H9 (cell line): ENCODE measurements around the gene SPEN. TPM values are rescaled to one million over a fixed set of nuclear protein-coding genes. Genes with fewer than 3 reads are reported as not detected.
"Not testable (repeated sequence)": the region's sequence is repeated elsewhere in the genome, so short reads cannot be mapped to it uniquely, and the experiment has no call there.

Experiments
- DNase-seq: peaks from one replicate; pipeline ENCODE4 v3.0.0-alpha.2; 2017
- H2AFZ ChIP-seq: one replicate; pipeline ENCODE4 v1.6.1; 2013; ENCODE audit warnings: mild to moderate bottlenecking, low read length, control low read depth, moderate library complexity
- H2AK5ac ChIP-seq: 2 replicates; pipeline ENCODE4 v1.6.1; 2013; ENCODE audit warnings: low read length, control low read depth, mixed read lengths; ENCODE audit not compliant: insufficient read length
- H2BK120ac ChIP-seq: one replicate; pipeline ENCODE4 v1.6.1; 2013; ENCODE audit warnings: low read depth, mild to moderate bottlenecking, low read length, control low read depth, inconsistent platforms; ENCODE audit not compliant: poor library complexity, severe bottlenecking
- H2BK12ac ChIP-seq: 2 replicates; pipeline ENCODE4 v1.6.1; 2013; ENCODE audit warnings: low read length, control low read depth, mixed read lengths, low read depth; ENCODE audit not compliant: insufficient read length
- H2BK15ac ChIP-seq: 2 replicates; pipeline ENCODE4 v1.6.1; 2013; ENCODE audit warnings: low read depth, low read length, control low read depth
- H2BK20ac ChIP-seq: one replicate; pipeline ENCODE4 v1.6.1; 2013; ENCODE audit warnings: low read depth, mild to moderate bottlenecking, low read length, control low read depth, inconsistent platforms; ENCODE audit not compliant: poor library complexity, severe bottlenecking
- H2BK5ac ChIP-seq: 2 replicates; pipeline ENCODE4 v1.6.1; 2013; ENCODE audit warnings: low read length, control low read depth, mixed read lengths; ENCODE audit not compliant: insufficient read length
- H3K14ac ChIP-seq: 2 replicates; pipeline ENCODE4 v1.6.1; 2013; ENCODE audit warnings: low read length, control low read depth; ENCODE audit not compliant: insufficient read depth
- H3K18ac ChIP-seq: 2 replicates; pipeline ENCODE4 v1.6.1; 2013; ENCODE audit warnings: low read depth, mild to moderate bottlenecking, mixed read lengths, low read length, control low read depth; ENCODE audit not compliant: insufficient read length
- H3K23ac ChIP-seq: 2 replicates; pipeline ENCODE4 v1.6.1; 2013; ENCODE audit warnings: low read length, control low read depth, mixed read lengths, low read depth; ENCODE audit not compliant: insufficient read length
- H3K23me2 ChIP-seq: 2 replicates; pipeline ENCODE4 v1.6.1; 2013; ENCODE audit warnings: low read depth, mild to moderate bottlenecking, mixed read lengths, low read length, control low read depth; ENCODE audit not compliant: insufficient read length, poor library complexity, severe bottlenecking
- H3K27ac ChIP-seq: 2 replicates; pipeline ENCODE4 v1.5.1; 2013; ENCODE audit warnings: low read length, control low read depth, mixed read lengths, low read depth; ENCODE audit not compliant: insufficient read length
- H3K27me3 ChIP-seq: 2 replicates; pipeline ENCODE4 v1.6.1; 2013; ENCODE audit warnings: low read length, control low read depth, inconsistent platforms; ENCODE audit not compliant: insufficient read depth
- H3K4ac ChIP-seq: 2 replicates; pipeline ENCODE4 v1.6.1; 2013; ENCODE audit warnings: low read depth, mild to moderate bottlenecking, control low read depth, inconsistent platforms, low read length, moderate library complexity
- H3K4me1 ChIP-seq: 2 replicates; pipeline ENCODE4 v1.6.1; 2013; ENCODE audit warnings: low read length, control low read depth, inconsistent platforms; ENCODE audit not compliant: insufficient read depth
- H3K4me2 ChIP-seq: 2 replicates; pipeline ENCODE4 v1.6.1; 2013; ENCODE audit warnings: low read length, control low read depth, mixed read lengths; ENCODE audit not compliant: insufficient read length, insufficient read depth
- H3K56ac ChIP-seq: 2 replicates; pipeline ENCODE4 v1.6.1; 2013; ENCODE audit warnings: low read depth, mild to moderate bottlenecking, mixed read lengths, low read length, control low read depth; ENCODE audit not compliant: insufficient read length
- H3K79me1 ChIP-seq: 2 replicates; pipeline ENCODE4 v1.6.1; 2013; ENCODE audit warnings: low read depth, mild to moderate bottlenecking, moderate library complexity, low read length, control low read depth, inconsistent platforms; ENCODE audit not compliant: insufficient read depth, poor library complexity, severe bottlenecking
- H3K79me2 ChIP-seq: 2 replicates; pipeline ENCODE4 v1.6.1; 2013; ENCODE audit warnings: low read length, control low read depth, inconsistent platforms; ENCODE audit not compliant: insufficient read depth
- H3K9ac ChIP-seq: 2 replicates; pipeline ENCODE4 v1.6.1; 2013; ENCODE audit warnings: low read length, control low read depth, mixed read lengths; ENCODE audit not compliant: insufficient read length; ENCODE audit errors: extremely low read depth
- H3K9me3 ChIP-seq: one replicate; pipeline ENCODE4 v1.6.1; 2013; ENCODE audit warnings: low read depth, low read length, inconsistent platforms; ENCODE audit not compliant: control insufficient read depth
- H3T11ph ChIP-seq: one replicate; pipeline ENCODE4 v1.6.1; 2013; ENCODE audit warnings: mild to moderate bottlenecking, low read length, control low read depth, inconsistent platforms
- H4K20me1 ChIP-seq: one replicate; pipeline ENCODE4 v1.6.1; 2013; ENCODE audit not compliant: control insufficient read depth, insufficient read length, insufficient read depth
- H4K5ac ChIP-seq: 2 replicates; pipeline ENCODE4 v1.6.1; 2013; ENCODE audit warnings: low read depth, mild to moderate bottlenecking, mixed read lengths, low read length, control low read depth; ENCODE audit not compliant: insufficient read length
- H4K8ac ChIP-seq: replicated peaks from 2 replicates; pipeline ENCODE4 v1.6.1; 2013; ENCODE audit warnings: low read length, control low read depth, mixed read lengths, low read depth; ENCODE audit not compliant: insufficient read length
- H4K91ac ChIP-seq: 2 replicates; pipeline ENCODE4 v1.6.1; 2013; ENCODE audit warnings: low read depth, mild to moderate bottlenecking, moderate library complexity, mixed read lengths, low read length, control low read depth; ENCODE audit not compliant: insufficient read length
- H3K27ac Mint-ChIP-seq, 3 experiments: 2 replicates in 2 of 3; 3 replicates in 1 of 3; pipeline ENCODE4 v1.8.0; 2020 to 2021; ENCODE audit warnings: mixed read lengths in 3 of 3, mild to moderate bottlenecking in 1 of 3, moderate library complexity in 1 of 3
- H3K27me3 Mint-ChIP-seq: 2 replicates; pipeline ENCODE4 v1.8.0; 2021; ENCODE audit warnings: low read depth, mild to moderate bottlenecking, moderate library complexity, mixed read lengths
- H3K36me3 Mint-ChIP-seq, 3 experiments: 2 replicates in 2 of 3; 3 replicates in 1 of 3; pipeline ENCODE4 v1.8.0; 2020 to 2021; ENCODE audit warnings: low read depth in 3 of 3, mixed read lengths in 3 of 3; ENCODE audit not compliant: insufficient read depth in 1 of 3
- H3K4me1 Mint-ChIP-seq, 2 experiments: 2 replicates each; pipeline ENCODE4 v1.8.0; 2020; ENCODE audit warnings: mixed read lengths in 2 of 2
- H3K4me3 Mint-ChIP-seq, 2 experiments: 2 replicates in 1 of 2; 3 replicates in 1 of 2; pipeline ENCODE4 v1.8.0; 2020 to 2021; ENCODE audit warnings: mild to moderate bottlenecking in 2 of 2, mixed read lengths in 2 of 2, moderate library complexity in 1 of 2
- H3K9me3 Mint-ChIP-seq, 2 experiments: 2 replicates in 1 of 2; 3 replicates in 1 of 2; pipeline ENCODE4 v1.8.0; 2020; ENCODE audit warnings: mild to moderate bottlenecking in 2 of 2, mixed read lengths in 2 of 2, moderate library complexity in 1 of 2
- WGBS: extraction: QIAGEN DNeasy Blood & Tissue Kit; methylation state at CpG from one replicate; pipeline ENCODE4 v1.1.7; 2013; ENCODE audit warnings: missing lambda C conversion rate, low lambda C conversion rate, mixed read lengths; ENCODE audit not compliant: insufficient read length; ENCODE audit errors: extremely low coverage; 5-methylcytosine and 5-hydroxymethylcytosine counted together
- total RNA-seq: library from RNA; stranded (reverse); gene quantifications from 2 replicates; pipeline ENCODE4 v1.2.1, GENCODE V29; 2021
- TF ChIP-seq, protein P1 (sequence below): fragments of 200-600 bp; sonication (generic); conservative IDR thresholded peaks from 3 replicates; pipeline ENCODE4 v1.8.0; 2021; ENCODE audit warnings: antibody characterized with exemption, mild to moderate bottlenecking

SPEN gene
- total RNA-seq, 1 experiment from 2014 or later: 59.6 TPM

DNA sequence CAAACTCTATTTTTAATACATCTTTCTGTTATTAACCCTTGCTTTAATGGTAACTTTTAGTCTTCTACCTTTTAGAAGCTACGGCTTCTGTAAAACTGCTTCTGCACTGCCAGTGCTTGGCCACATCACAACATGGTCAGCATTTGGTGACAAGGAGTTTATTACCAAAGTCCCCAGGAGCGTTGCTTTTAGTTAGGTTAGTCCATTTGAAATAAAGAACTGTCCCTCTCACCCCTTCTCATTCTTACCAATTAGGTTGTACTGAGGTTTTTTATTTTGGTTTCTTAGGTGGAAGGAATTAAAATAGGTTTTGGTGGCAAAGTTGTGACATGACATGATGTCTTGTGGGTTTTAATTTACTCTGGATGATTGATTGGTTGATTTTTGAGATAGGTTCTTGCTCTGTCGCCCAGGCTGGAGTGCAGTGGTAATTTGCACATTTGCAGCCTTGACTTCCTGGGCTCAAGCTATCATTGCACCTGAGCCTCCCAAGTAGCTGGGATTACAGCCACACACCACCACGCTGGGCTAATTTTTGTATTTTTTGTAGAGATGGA, 39.2 kb downstream of the SPEN start:
- Histone ChIP-seq H3K27ac (peak overlapping the region; percentile 98), H2AK5ac (no peak overlapping the region), H2BK120ac (no peak overlapping the region), H3K18ac (peak overlapping the region; percentile 62), H2BK15ac (no peak overlapping the region), H3K9ac (peak overlapping the region; percentile 45), H3K79me1 (peaks cover 12% of the 10 kb centered on the region), H3K56ac (no peak overlapping the region), H2BK12ac (no peak overlapping the region), H3K4ac (no peak overlapping the region; the same call in none of the 2 replicates), H4K8ac (no peak overlapping the region), H3K79me2 (peaks cover 18% of the 10 kb centered on the region; the same call in 1 of the 2 replicates), H3K23me2 (peaks cover 4% of the 10 kb centered on the region), H4K91ac (no peak overlapping the region), H3K9me3 (no peaks in the 10 kb centered on the region), H4K20me1 (no peaks in the 10 kb centered on the region), H3K23ac (no peak overlapping the region), H3K14ac (no peak overlapping the region), H3T11ph (no peak overlapping the region), H2BK5ac (no peak overlapping the region), H3K4me1 (no peaks in the 10 kb centered on the region), H2AFZ (no peak overlapping the region), H3K4me2 (peak overlapping the region; percentile 58), H3K27me3 (no peaks in the 10 kb centered on the region), H4K5ac (no peak overlapping the region), H2BK20ac (no peak overlapping the region)
- no CpG with 5 or more reads among the region's 4 CpGs for WGBS
- Mint-ChIP-seq H3K4me1 (peaks cover 19 to 32% of the 10 kb centered on the region in 2 experiments), H3K36me3 (peaks cover 3 to 14% (median 13%) of the 10 kb centered on the region in 3 experiments; a peak in 6 of 7 replicates), H3K27me3 (no peaks in the 10 kb centered on the region), H3K9me3 (no peaks in the 10 kb centered on the region), H3K4me3 (peak overlapping the region in 1 of 2 experiments; percentile 69; a peak in 2 of 5 replicates), H3K27ac (peak overlapping the region; percentile 44 to 100 (median 75); a peak in 6 of 7 replicates)
- no peak for DNase-seq
- TF ChIP-seq, protein P1, sequence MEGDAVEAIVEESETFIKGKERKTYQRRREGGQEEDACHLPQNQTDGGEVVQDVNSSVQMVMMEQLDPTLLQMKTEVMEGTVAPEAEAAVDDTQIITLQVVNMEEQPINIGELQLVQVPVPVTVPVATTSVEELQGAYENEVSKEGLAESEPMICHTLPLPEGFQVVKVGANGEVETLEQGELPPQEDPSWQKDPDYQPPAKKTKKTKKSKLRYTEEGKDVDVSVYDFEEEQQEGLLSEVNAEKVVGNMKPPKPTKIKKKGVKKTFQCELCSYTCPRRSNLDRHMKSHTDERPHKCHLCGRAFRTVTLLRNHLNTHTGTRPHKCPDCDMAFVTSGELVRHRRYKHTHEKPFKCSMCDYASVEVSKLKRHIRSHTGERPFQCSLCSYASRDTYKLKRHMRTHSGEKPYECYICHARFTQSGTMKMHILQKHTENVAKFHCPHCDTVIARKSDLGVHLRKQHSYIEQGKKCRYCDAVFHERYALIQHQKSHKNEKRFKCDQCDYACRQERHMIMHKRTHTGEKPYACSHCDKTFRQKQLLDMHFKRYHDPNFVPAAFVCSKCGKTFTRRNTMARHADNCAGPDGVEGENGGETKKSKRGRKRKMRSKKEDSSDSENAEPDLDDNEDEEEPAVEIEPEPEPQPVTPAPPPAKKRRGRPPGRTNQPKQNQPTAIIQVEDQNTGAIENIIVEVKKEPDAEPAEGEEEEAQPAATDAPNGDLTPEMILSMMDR: no peak

DNA sequence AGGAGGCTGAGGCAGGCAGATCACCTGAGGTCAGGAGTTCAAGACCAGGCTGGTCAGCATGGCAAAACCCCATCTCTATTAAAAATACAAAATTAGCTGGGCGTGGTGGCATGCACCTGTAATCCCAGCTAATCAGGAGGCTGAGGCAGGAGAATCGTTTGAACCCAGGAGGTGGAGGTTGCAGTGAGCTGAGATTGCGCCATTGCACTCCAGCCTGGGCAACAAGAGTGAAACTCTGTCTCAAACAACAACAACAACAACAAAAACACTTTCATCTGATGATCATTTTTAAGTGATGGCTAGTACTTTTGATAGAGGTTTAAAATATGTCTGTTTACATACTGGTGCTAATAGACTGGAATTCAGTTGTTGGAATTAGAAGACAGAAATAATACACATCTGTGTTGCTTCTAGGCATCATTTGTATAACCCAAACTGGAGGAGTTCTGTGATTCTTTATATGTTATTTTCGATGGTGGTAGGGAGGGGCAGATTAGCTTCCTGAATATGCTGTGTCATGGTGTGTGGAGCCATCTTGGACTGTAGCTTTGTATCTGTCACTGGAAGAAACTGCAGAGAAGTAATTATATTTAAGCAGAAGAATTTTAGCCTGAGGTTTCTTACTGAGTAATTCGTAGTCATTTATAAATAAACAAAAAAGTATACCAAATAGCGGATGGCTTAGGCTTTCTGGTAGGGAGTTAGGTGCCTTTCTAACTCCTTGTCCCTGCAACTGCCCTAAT, 45.5 kb downstream of the SPEN start:
- not testable (repeated sequence) for H2AK5ac ChIP-seq, H3K23me2 ChIP-seq, H3K4me2 ChIP-seq, H2AFZ ChIP-seq, H3K27me3 Mint-ChIP-seq, H3K9me3 ChIP-seq, H3K14ac ChIP-seq, H2BK20ac ChIP-seq, H4K5ac ChIP-seq, H4K91ac ChIP-seq, H4K20me1 ChIP-seq, H3K18ac ChIP-seq, H2BK5ac ChIP-seq, H3K23ac ChIP-seq, H2BK12ac ChIP-seq, H3K9me3 Mint-ChIP-seq, H2BK120ac ChIP-seq, H3K56ac ChIP-seq, H3K9ac ChIP-seq, H3T11ph ChIP-seq, DNase-seq, H3K27me3 ChIP-seq, H3K27ac ChIP-seq, H3K4ac ChIP-seq, H3K4me1 ChIP-seq, H2BK15ac ChIP-seq, H3K4me1 Mint-ChIP-seq, H4K8ac ChIP-seq
- H3K79me2 ChIP-seq: peaks cover 11% of the 10 kb centered on the region; the same call in 1 of the 2 replicates
- H3K27ac Mint-ChIP-seq: peak overlapping the region; percentile 45 to 93 (median 72)
- H3K36me3 Mint-ChIP-seq: peaks cover 3 to 17% (median 13%) of the 10 kb centered on the region in 3 experiments; a peak in 6 of 7 replicates
- H3K4me3 Mint-ChIP-seq: 0 out of 5 replicates have a peak overlapping the region, but pooled peaks of 1 of the 2 experiments have one; percentile 5
- no CpG with 5 or more reads among the region's 6 CpGs for WGBS
- H3K79me1 ChIP-seq: peaks cover 13% of the 10 kb centered on the region
